ENCODE results near the gene RPL7A.
"Not testable (repeated sequence)": the region's sequence is repeated elsewhere in the genome, so short reads cannot be mapped to it uniquely, and the experiment has no call there.

RPL7A gene

GRCh38 chr9:133370685-133371084 lies 22.7 kb downstream of the RPL7A start:
- DNase-seq, result no peak

GRCh38 chr9:133371261-133371711 lies 23.3 kb downstream of the RPL7A start:
- DNase-seq, result no peak

GRCh38 chr9:133372144-133372543 lies 24.1 kb downstream of the RPL7A start:
- DNase-seq, result no peak

- DNase-seq, result no peak
These were observed 26.6 kb downstream of the RPL7A start for GRCh38 chr9:133374612-133375115.

- peak; percentile 33 for DNase-seq
These were observed 27.2 kb downstream of the RPL7A start for GRCh38 chr9:133375116-133375723.

GRCh38 chr9:133375724-133376654 lies 28.0 kb downstream of the RPL7A start, which contains the start of the genes STKLD1 and SURF4:
Gene STKLD1, plus strand, starts transcription at chr9:133376366. Its CDS starts 108 bp downstream, at chr9:133376474.
Gene SURF4, minus strand, starts transcription at chr9:133376060. Its CDS starts 91 bp downstream, at chr9:133375969.
- peak; percentile 97 for DNase-seq

- DNase-seq, result not testable (repeated sequence)
These were observed 29.3 kb downstream of the RPL7A start for GRCh38 chr9:133377280-133377679.

GRCh38 chr9:133377721-133378216 lies 29.8 kb downstream of the RPL7A start:
- DNase-seq, result peak; percentile 42

- DNase-seq, result no peak
These were observed 30.5 kb downstream of the RPL7A start for GRCh38 chr9:133378408-133378962.

- no peak for DNase-seq
These were observed 31.4 kb downstream of the RPL7A start for GRCh38 chr9:133379153-133380086.

GRCh38 chr9:133380734-133381133 lies 32.7 kb downstream of the RPL7A start:
- DNase-seq, result no peak

- no peak for DNase-seq
These were observed 34.6 kb downstream of the RPL7A start for GRCh38 chr9:133382507-133383141.

- no peak for DNase-seq
These were observed 35.4 kb downstream of the RPL7A start for GRCh38 chr9:133383438-133383837.

GRCh38 chr9:133384736-133385321 lies 36.8 kb downstream of the RPL7A start:
- DNase-seq, result no peak

GRCh38 chr9:133385452-133385851 lies 37.4 kb downstream of the RPL7A start:
- no peak for DNase-seq

GRCh38 chr9:133386338-133386737 lies 38.3 kb downstream of the RPL7A start:
- no peak for DNase-seq

GRCh38 chr9:133387680-133388079 lies 39.7 kb downstream of the RPL7A start:
- no peak for DNase-seq

- no peak for DNase-seq
These were observed 41.1 kb downstream of the RPL7A start for GRCh38 chr9:133389025-133389557.

- DNase-seq, result no peak
These were observed 41.5 kb downstream of the RPL7A start for GRCh38 chr9:133389562-133389961.

- DNase-seq, result no peak
These were observed 42.7 kb downstream of the RPL7A start for GRCh38 chr9:133390713-133391112.

- not testable (repeated sequence) for DNase-seq
These were observed 43.4 kb downstream of the RPL7A start for GRCh38 chr9:133391449-133391848.
